ENCODE measurements around the gene DLST.
"Not testable (repeated sequence)": the region's sequence is repeated elsewhere in the genome, so short reads cannot be mapped to it uniquely, and the experiment has no call there.

Gene DLST

DNA sequence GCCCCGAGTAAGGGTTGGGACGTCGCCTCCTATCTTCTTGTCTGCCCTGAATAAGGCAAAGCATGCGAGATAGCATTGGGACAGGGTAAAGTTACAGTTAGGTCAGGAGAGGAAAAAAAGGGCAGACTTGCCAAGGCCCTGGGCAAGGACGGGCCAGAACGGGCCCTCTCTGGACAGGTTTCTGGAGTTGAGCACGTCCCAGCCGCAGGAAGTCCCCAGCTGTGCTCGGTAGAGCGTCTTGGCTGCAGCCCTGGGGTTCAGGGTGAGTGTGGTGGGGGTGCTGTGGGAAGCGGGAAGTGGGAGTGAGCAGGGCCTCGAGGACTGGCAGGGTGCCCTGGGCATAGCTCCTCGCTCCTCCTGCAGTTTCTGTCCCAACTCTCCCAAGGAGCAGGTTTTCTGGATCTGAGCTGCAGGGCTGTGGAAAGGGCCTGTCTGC is 35.9 kb downstream of the DLST start:
- no peak for DNase-seq (ENCODE audit: low read depth in 2 of 2)

DNA sequence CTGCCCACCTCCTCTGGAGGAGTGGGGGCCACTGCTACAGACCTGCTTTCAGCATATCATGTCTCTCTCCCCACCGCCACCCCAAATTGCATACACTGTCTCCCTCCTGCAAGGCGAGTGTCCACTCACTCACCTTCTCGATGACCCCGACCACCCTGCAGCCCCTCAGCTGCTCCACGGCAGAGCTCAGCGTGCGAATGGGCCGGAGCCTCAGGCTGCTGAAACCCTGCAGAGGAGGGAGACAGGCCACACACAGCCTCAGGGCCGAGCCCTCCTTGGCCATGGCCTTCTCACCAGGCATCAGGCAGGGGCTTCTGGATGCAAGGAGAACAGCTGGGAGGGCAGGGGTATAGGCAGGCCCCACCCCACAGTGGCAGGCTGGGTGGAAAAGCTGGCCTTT is 36.7 kb downstream of the DLST start:
- no peak for DNase-seq (ENCODE audit: low read depth in 2 of 2)

DNA sequence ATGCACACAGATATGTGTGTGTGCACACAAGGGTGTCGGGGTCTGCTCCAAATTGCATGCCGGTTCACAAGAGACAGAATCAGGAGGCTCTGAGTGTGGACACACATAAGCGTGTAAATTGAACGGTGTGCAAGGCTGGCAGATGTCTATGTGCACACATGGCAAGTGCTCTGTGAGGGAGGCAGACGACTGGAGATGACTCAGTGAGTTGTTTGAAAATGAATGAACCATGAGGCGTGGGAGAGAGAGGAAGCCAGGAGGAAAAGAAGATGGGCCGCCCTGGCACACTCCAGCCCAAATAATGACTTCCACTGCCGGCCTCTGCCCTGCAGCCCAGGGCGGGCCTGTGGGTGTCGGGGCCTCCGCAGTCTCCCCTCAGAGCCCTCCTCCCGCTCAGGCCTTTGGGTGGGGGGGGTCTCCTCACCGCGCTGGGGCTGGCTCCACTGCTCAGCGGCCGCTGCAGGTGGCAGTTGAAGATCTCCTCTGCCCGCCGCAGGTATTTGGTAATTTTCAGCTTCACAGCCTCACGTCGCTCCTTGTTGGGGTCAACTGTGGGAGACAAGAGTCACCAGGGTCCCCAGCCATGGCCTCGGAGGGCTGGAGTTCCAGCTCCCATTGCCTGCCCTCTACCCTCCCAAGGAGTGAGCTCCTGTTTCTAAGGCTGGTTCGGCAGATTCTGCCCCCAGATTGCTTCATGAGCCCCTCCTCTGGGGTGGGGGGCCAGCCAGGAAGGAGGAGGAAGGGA is 37.9 kb downstream of the DLST start:
- DNase-seq (ENCODE audit: low read depth in 2 of 2) = no peak

DNA sequence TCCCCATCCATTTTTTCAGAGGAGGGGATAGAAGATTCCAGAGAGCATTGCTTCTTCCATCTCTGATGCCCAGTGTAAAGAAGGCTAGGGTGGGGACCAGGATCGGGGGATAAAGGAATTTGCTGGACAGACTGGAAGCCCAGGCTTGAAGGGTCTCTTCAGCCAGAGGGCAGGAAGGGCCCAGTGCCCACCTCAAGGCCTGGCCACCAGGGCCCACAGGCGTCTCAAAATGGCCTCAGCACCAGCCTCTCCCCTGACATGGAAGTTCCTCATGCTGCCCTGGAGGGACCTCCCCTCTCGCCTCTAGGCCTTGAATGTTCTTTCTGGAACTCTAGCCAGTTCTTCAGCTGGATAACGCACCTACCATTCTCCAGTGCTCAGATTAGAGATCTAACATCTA is 38.6 kb downstream of the DLST start:
- DNase-seq (ENCODE audit: low read depth in 2 of 2) = no peak

GRCh38 chr14:74921053-74921620 is 39.4 kb downstream of the DLST start:
- DNase-seq (ENCODE audit: low read depth in 2 of 2) = no peak

DNA sequence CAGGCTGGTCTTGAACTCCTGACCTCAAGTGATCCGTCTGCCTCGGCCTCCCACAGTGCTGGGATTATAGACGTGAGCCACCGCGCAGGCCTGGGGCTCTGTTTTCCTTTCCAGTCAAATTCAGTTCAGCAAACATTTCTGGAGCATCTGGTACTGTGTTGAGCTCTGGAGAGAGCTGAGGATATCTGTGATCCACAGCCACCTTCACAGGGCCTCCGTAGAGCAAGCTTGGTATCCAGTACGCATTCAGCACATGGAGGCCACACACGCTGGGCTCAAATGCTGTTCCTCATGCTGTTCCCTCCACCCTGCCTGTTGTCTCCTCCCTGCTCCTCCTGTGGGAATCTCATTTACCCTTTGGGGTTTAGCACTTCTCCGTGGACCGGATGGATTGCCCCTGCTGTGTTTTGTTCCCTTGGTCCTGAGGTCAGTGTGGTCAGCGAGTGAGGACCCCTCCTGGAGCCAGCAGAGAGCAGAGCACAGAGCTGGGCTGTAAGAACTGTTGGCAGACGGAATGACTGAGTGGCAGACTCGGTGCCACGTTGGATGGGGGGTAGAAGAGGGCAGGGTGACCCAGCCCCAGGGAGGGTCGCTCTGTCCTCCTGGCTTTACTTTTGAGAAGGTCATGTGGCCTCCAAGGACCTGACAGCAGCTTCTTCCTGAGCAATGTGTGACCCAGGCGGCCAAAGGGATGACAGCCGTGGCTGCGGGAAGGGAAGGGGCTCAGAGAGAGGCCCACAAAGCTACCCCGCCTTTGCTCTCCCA is 40.5 kb downstream of the DLST start:
- DNase-seq (ENCODE audit: low read depth in 2 of 2) = no peak

DNA sequence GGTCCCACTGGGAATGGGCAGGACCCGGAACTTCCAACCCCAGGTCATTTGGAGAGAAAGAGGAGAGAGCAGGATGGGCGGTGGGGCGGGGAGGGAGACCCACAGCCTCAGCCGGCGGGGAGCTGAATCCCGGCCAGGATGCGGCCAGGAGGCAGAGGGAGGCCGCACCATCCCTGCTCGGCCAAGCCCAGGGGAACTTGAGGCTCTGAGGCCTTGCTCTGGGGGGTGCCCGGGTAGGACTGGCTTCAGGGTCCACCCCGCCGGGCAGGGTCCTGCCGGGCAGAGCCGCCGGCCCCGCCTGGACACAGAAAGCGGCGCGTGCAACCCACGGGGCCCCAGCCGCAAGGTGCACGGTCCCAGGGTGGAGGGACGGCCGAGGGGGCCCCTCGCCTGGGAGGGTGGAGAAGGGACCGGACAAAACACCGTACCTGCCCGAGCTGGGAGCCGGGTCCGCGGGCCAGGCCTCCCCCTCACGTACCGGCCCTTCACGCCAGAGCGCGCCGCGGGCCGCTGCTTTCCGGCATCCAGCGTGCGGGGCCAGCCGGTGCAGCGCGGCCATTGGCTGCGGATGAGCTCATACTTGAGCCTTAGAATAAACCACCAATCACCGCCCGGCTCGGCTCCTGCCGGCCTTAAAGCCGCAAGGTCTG is 41.2 kb downstream of the DLST start, which contains the start of gene RPS6KL1:
Gene RPS6KL1, minus strand, starts transcription at position 509 of the 650 bp plus-strand sequence. CDS start 1,719 bp downstream, outside the sequence.
- peak; percentile 55 to 62 for DNase-seq (ENCODE audit: low read depth in 2 of 2)

DNA sequence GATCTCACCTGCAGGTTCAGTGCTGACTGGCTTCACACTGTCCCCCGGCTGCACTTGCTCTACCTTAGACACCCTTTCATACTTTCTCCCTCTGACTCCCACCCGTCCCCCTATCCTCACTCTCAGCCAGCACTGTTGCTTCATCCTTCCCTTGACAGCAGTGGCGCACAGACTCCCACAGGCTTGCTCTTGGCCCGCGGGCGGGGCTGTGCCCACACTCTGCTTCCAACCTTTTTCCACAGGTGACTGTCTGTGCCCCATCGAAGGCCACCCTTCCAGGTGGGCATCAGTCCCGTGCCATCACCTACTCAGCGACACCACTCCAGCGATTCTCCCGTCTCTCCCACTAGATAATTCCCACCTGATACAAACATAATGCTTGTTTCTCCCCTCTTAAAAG is 42.3 kb downstream of the DLST start:
- no peak for DNase-seq (ENCODE audit: low read depth in 2 of 2)

DNA sequence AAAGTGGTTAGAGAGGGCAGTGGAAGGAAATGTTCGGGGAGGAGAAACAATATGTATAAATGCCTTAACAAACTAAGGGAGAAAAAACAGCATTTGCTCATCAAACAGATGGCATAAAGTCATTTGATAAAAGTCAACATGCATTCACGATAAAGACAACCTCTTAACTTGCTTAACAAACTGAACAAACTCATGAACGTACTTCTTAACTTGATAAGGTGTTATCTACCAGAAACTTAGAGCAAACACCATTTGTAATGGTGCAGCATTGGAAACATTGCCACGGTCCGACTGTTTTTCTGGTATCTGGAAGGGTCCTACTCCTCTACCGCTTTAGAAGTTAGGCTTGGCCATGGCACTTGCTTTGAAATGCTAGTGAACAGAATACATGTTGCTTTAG is 45.5 kb downstream of the DLST start:
- DNase-seq (ENCODE audit: low read depth in 2 of 2) = no peak

- DNase-seq (ENCODE audit: low read depth in 2 of 2) = no peak
Measured at GRCh38 chr14:74929242-74929641, 47.5 kb downstream of the DLST start.

DNA sequence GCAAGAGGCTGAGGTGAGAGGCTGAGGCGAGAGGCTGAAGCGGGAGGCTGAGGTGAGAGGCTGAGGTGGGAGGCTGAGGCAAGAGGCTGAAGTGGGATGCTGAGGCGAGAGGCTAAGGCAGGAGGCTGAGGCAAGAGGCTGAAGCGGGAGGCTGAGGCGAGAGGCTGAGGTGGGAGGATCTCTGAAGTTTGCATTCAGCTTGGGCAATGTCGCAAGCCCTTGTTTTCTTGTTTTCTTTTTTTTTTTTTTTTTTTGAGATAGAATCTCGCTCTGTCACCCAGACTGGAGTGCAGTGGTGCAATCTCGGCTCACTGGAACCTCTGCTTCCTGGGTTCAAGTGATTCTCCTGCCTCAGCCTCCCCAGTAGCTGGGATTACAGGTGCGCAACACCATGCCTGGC is 50.0 kb downstream of the DLST start:
- not testable (repeated sequence) for DNase-seq (ENCODE audit: low read depth in 2 of 2)

- DNase-seq (ENCODE audit: low read depth in 2 of 2) = no peak
Measured at GRCh38 chr14:74932401-74932901, 50.7 kb downstream of the DLST start.

GRCh38 chr14:74932936-74933335 is 51.2 kb downstream of the DLST start:
- DNase-seq (ENCODE audit: low read depth in 2 of 2) = not testable (repeated sequence)

GRCh38 chr14:74934041-74934440 is 52.3 kb downstream of the DLST start:
- no peak for DNase-seq (ENCODE audit: low read depth in 2 of 2)

- no peak for DNase-seq (ENCODE audit: low read depth in 2 of 2)
Measured at GRCh38 chr14:74934476-74935359, 53.0 kb downstream of the DLST start.

GRCh38 chr14:74935360-74935680 is 53.6 kb downstream of the DLST start:
- no peak for DNase-seq (ENCODE audit: low read depth in 2 of 2)

DNA sequence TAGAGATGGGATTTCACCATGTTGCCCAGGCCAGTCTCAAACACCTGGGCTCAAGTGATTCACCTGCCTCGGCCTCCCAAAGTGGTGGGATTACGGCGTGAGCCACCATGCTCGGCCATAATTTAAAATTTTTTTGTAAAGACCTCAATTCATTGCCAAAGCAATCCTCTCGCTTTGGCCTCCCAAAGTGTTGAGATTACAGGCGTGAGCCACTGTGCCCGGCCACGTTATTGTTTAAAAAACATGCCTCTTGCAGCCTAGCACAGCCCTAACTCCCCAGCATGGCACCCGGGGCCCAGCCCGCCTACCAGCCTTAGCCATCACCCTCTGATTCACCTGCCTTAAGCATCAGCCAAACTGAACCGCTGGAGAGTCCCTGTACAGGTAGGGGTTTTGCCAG is 54.4 kb downstream of the DLST start:
- no peak for DNase-seq (ENCODE audit: low read depth in 2 of 2)

- no peak for DNase-seq (ENCODE audit: low read depth in 2 of 2)
Measured at GRCh38 chr14:74936731-74937130, 55.0 kb downstream of the DLST start.

DNA sequence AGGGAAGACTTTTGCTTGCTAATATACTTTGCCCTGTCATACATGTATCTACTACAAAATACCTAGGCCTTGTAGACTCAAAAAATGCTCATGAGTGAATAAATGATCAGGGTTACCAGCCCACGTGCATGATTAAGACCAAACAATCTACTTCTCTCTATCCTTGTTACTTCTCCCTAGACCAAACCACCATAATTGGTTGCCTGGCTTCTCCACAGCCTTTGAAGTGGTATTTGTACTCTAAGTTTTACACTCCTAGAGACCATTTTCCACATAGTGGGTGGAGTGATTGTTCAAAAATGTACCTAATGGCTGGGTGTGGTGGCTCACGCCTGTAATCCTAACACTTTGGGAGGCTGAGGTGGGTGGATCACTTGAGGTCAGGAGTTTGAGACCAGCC is 55.5 kb downstream of the DLST start:
- DNase-seq (ENCODE audit: low read depth in 2 of 2) = no peak

DNA sequence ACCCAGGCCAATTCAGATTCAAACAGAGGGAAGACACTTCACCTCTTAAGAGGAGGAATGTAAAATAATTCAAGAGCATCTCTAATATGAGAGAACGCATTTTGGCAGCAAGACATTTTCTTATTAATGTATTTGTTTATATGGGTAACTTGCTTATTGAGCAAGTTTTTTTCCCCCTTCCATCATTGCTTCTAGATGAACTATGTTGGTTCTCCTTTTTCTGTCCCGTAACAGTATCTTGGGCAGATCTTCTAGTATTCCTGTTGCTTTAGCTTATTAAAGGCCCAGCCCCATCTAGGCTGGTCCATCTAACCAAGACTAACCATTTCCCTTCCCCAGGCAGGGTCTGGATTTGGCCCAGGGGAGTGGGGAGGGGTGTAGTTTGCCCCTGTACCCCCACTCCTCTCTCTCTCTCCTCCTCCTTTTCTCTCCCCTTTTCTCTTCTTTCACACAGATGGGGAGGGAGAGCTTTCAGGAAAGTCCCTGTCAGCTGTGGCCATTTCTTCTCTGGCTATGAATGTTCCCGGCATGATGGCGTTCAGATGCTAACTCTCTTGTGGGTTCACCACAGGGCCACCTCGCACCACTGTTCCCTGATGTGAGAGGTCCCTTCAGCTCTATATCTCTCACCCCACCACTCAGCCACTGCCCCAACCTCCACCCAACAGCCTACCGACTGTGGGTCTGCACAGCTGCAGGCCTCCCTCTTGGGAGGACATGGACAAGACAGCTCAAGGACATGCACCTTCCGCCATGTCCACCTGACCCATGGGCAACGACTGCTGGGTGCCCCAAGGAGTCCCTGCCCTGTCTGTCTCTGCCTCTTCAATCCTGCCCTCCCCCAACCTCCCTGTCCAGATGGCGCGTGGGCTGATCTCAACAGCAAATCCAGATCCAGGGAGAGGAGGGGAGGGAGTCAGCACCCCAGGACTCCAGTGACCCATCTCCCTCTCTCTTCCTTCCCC is 57.1 kb downstream of the DLST start:
- DNase-seq (ENCODE audit: low read depth in 2 of 2) = no peak
